Esophagus mucosa (tissue), 1 donor: ENCODE results near the gene CD52. TPM values are rescaled to one million over a fixed set of nuclear protein-coding genes. Genes with fewer than 3 reads are reported as not detected.

ENCODE experiments used
- ATAC-seq: fragments of 200-7000 bp; cut with Tn5 transposase; one replicate; pipeline ENCODE4 v1.9.1; 2020
- total RNA-seq: library from RNA; stranded (reverse); gene quantifications from one replicate; pipeline ENCODE4 v1.2.4, GENCODE V29; 2023
- donor health status: DM: yes; HTN: yes; CAD: no.

Gene CD52
- total RNA-seq, 1 donor from 2014 or later: 7.5 TPM

GRCh38 chr1:26357121-26357602 lies 39.4 kb downstream of the CD52 start:
- ATAC-seq: peak; percentile 73

DNA sequence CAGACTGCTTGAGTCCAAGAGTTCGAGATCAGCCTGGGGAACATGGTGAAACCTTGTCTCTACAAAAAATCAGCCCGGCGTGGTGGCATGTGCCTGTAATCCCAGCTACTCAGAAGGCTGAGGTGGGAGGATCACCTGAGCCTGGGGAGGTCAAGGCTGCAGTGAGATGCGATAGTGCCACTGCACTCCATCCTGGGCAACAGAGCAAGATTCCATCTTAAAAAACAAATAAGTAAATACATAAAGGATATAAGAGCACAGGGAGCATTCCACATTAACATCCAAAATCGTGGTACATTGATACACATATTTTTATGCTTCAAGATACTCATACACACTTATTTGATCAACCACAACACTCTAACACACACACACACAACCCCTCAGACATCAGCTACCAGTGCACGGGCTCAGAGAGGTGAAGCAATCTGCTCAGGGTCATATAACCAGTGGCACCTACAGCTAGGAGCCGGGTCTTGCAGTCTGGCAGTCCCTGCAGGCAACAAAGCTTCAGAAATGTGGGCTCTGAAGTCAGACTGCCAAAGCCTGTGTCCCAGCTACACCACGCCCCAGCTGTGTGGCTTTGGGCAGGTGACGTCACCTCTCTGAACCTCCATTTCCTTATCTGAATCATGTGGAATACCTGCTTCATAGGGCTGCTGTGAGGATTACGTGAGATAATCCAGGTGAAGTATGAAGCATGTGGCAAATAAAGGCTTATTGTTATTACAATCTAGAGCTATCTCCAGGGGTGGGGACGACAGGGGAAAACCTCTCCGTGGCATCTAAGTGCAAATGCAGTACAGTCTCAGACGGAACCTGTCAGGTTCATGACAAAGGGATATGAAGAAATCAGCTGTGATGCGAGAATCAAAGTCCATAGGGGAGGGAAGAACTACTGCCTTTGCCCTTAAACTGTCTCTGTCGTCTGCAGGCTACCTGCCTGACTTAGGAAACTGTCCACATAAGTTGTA lies 40.9 kb downstream of the CD52 start:
- peak; percentile 72 for ATAC-seq

DNA sequence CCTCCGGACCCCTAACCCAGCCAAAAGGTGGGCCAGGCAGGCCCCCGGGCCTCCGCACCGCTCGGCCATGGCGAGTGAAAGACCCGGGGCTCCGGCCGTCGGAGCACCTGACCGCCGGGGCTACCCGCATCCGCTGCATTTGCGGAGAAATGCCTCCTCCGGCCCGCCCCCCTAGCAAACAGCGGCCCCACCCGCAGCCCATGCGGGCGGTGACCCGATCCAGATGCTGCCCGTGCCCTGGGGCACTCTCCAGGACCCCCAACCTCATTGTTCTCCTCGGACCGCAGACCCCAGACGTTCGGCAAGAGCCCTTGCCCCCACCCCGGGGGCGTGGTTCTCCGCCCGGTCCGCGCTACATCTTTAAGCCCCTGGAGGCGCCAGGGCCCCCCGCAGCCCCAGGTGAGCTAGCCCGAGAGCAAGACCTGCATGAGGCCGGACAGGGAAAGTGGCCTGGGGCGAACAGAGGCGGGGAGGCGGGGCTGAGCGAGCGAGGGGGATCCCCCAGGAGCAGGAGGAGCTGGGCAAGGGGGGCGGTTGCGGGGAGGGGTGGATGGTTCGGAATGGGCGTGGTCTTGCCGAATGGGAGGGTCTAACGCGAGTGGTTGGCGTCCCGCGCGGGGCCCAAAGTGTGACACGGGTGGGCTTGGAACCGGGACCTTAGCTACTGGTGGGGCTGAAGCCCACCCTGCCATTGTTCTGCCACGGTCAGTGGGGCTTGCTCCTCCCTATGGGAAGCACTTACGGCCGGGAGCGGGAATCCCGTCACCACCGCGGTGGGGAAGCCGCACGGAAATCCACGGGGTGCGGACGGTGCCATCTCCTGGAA lies 42.4 kb downstream of the CD52 start:
- no peak for ATAC-seq

GRCh38 chr1:26360807-26361604 lies 43.2 kb downstream of the CD52 start:
- ATAC-seq: no peak

- ATAC-seq: no peak
Observed at GRCh38 chr1:26361605-26362122, 43.9 kb downstream of the CD52 start.

GRCh38 chr1:26362331-26362730 lies 44.6 kb downstream of the CD52 start:
- no peak for ATAC-seq

- ATAC-seq: peak; percentile 43
Observed at GRCh38 chr1:26363549-26364448, 46.0 kb downstream of the CD52 start.

DNA sequence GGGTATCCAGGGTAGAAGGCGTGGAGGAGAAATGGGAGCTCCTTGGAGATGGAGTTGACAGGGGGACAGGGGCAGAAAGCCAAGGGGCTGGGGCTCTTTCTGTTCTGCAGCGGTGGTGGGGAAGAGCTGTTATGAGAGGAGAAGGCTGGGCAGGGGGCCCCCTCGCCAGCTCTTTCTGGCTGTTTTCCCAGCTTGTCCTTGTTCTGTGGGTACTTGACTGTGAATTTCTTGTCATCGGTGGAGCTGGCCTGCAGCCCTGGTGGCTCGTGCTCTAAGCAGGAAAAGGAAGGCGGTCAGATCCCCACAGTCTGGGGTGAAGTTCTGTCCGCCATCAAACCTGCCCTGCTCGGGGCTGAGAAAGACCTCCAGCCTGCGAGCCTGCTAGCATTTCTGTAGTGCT lies 47.2 kb downstream of the CD52 start:
- no peak for ATAC-seq

DNA sequence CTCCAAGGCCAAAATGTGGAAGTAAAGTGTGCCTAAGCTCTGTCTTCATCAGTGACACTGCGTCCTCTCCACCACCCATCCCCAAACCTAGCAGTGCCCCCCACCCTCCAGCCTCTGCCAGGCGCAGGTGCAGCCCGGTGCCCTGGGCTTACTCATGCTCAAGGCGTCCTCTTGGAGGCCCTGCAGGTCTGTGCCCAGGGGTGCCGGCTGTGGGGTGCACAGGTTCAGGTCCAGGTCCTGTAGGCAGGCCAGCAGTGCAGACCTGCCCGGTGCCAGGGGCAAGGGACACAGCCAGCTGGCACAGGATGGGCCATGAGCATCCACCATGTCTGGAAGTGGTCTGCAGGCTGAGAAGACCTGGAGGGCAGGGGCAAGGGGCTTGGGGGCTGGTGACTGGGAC lies 49.7 kb downstream of the CD52 start:
- ATAC-seq: no peak

- ATAC-seq: no peak
Observed at GRCh38 chr1:26368006-26368405, 50.2 kb downstream of the CD52 start.

- ATAC-seq: no peak
Observed at GRCh38 chr1:26368486-26368885, 50.7 kb downstream of the CD52 start.

Other genes starting within 250 kb of the CD52 start
- gene PDIK1L, start 206.1 kb upstream of the CD52 start, total RNA-seq: 8.2 TPM
- 0.68 TPM for gene FAM110D, start 158.9 kb upstream of the CD52 start, total RNA-seq
- not detected for gene C1orf232, start 149.0 kb upstream of the CD52 start, total RNA-seq
- gene ZNF593, start 148.1 kb upstream of the CD52 start, total RNA-seq: 37.9 TPM
- gene ZNF593OS, start 146.1 kb upstream of the CD52 start, total RNA-seq: 0.16 TPM
- gene CNKSR1, start 140.5 kb upstream of the CD52 start, total RNA-seq: 19.7 TPM
- gene CATSPER4, start 127.4 kb upstream of the CD52 start, total RNA-seq: not detected
- 8.7 TPM for gene CEP85, start 83.8 kb upstream of the CD52 start, total RNA-seq
- gene SH3BGRL3, start 37.9 kb upstream of the CD52 start, total RNA-seq: 242 TPM
- gene UBXN11, start 11.3 kb upstream of the CD52 start, total RNA-seq: 7.2 TPM
- gene CRYBG2, start 36.2 kb downstream of the CD52 start, total RNA-seq: 111 TPM
- gene ZNF683, start 54.8 kb downstream of the CD52 start, total RNA-seq: not detected
- not detected for gene LIN28A, start 92.9 kb downstream of the CD52 start, total RNA-seq
- gene DHDDS, start 114.4 kb downstream of the CD52 start, total RNA-seq: 37.1 TPM
- gene HMGN2, start 154.5 kb downstream of the CD52 start, total RNA-seq: 336 TPM
- gene RPS6KA1, start 211.8 kb downstream of the CD52 start, total RNA-seq: 27.3 TPM